ENCODE measurements around the gene EXOSC10. TPM values are rescaled to one million over a fixed set of nuclear protein-coding genes. Genes with fewer than 3 reads are reported as not detected.

The EXOSC10 gene
- polyA plus RNA-seq, 1 donor (not counting 4 experiments of a cell fraction or from before 2014, with no cell fraction given) = 61.2 TPM

DNA sequence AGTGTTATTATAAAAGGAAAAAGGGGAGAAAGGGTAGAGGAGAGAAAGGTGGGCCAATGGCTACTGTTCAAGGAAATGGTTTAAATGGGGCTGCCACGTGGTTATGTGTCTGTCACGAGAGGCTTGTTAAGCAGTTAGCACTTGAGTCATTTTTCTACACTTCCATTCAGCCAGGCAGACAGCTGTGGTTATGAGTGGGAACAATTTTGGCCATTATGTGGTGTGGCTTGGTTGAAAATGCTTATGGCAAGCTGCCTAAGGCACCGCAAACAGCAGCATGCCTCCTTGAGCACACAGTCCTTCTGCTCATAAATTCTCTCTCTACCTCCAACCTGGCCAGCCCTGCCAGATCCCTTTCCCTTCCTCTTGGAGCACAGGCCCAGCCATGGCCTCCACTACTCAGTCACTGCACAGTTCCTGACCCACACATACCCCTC lies 36.7 kb downstream of the EXOSC10 start:
- Histone ChIP-seq H3K9me3 (ENCODE audit: control insufficient read depth, low read depth, low read length) (no peaks in the 10 kb centered on the region), H3K27me3 (ENCODE audit: control insufficient read depth, extremely low read depth, insufficient read depth, low read length) (no peaks in the 10 kb centered on the region), H3K9me1 (ENCODE audit: control insufficient read depth, extremely low read depth, insufficient read depth, low read length) (no peaks in the 10 kb centered on the region), H3K4me2 (ENCODE audit: control insufficient read depth, extremely low read depth, insufficient read depth, low read depth, low read length) (no peak overlapping the region), H3K27ac (ENCODE audit: control insufficient read depth, insufficient read depth, low read length) (no peak overlapping the region), H2AFZ (ENCODE audit: control insufficient read depth, low read length) (no peak overlapping the region), H3K36me3 (ENCODE audit: control insufficient read depth in 2 of 2, extremely low read depth in 1 of 2, insufficient read depth in 2 of 2, low read length in 2 of 2) (peaks cover 15 to 24% of the 10 kb centered on the region in 2 experiments), H3K4me1 (ENCODE audit: control insufficient read depth, extremely low read depth, insufficient read depth, low read length) (peaks cover 15% of the 10 kb centered on the region), H3K79me2 (ENCODE audit: control insufficient read depth, insufficient read depth, low read length) (peaks cover 24% of the 10 kb centered on the region), H4K20me1 (ENCODE audit: control insufficient read depth, extremely low read depth, insufficient read depth, low read length) (no peaks in the 10 kb centered on the region), H3K9ac (ENCODE audit: control insufficient read depth, extremely low read depth, insufficient read depth, low read length) (no peak overlapping the region), H3K4me3 (ENCODE audit: control insufficient read depth in 2 of 3, extremely low read depth in 1 of 3, insufficient read depth in 2 of 3, low read depth in 1 of 3, low read length in 3 of 3) (no peak overlapping the region)
- TF ChIP-seq, protein P1, sequence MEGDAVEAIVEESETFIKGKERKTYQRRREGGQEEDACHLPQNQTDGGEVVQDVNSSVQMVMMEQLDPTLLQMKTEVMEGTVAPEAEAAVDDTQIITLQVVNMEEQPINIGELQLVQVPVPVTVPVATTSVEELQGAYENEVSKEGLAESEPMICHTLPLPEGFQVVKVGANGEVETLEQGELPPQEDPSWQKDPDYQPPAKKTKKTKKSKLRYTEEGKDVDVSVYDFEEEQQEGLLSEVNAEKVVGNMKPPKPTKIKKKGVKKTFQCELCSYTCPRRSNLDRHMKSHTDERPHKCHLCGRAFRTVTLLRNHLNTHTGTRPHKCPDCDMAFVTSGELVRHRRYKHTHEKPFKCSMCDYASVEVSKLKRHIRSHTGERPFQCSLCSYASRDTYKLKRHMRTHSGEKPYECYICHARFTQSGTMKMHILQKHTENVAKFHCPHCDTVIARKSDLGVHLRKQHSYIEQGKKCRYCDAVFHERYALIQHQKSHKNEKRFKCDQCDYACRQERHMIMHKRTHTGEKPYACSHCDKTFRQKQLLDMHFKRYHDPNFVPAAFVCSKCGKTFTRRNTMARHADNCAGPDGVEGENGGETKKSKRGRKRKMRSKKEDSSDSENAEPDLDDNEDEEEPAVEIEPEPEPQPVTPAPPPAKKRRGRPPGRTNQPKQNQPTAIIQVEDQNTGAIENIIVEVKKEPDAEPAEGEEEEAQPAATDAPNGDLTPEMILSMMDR (optimal IDR thresholded peaks at IDR 0.05 in 1 of 3, IDR thresholded peaks at IDR 0.05 in 1 of 3, conservative IDR thresholded peaks at IDR 0.05 in 1 of 3; ENCODE audit: extremely low read depth in 1 of 3, insufficient read depth in 2 of 3, low read length in 3 of 3) = no peak
- no peak for TF ChIP-seq EZH2 (IDR thresholded peaks at IDR 0.05; ENCODE audit: low read length)
- FAIRE-seq (no peak), DNase-seq (ENCODE audit: low read depth, low spot score) (no peak)
- dilution Hi-C loops (cut with MboI; ENCODE audit: extremely low pct_ligation_motif_present, low sequenced_read_pairs) = no loop called here

DNA sequence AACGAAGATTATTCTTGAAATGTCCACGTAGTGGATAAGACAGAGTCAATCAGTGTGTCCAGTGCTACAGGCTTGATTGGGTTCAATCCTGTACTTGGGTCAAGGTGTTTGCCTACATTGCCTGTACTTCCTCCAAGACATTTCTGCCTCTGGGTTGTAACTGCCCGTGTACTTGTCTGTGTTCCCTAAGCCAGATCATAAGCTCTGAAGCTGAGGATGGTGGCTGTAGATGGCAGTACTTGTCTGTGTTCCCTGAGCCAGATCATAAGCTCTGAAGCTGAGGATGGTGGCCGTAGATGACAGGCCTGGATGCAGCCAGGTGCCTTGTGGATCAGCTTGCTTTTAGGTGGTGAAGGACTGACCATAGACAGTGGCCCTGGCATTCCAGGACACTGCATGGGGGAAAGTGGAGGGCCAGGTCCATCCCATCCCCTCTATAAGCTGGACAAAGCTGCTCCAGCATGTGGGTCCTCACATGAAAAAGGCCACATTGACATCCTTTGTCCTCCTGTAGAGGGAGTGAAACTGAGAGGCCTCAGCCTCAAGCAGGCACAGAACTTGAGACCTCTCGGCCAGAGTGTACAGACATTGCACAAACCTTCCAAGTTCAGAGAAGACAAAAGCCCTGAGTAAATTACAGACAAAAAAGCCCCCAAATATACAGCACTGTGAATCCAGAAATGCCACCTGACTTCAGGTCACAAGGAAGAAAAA lies 37.9 kb downstream of the EXOSC10 start:
- Histone ChIP-seq H3K27me3 (ENCODE audit: control insufficient read depth, extremely low read depth, insufficient read depth, low read length) (no peaks in the 10 kb centered on the region), H3K36me3 (ENCODE audit: control insufficient read depth in 2 of 2, extremely low read depth in 1 of 2, insufficient read depth in 2 of 2, low read length in 2 of 2) (peaks cover 10 to 27% of the 10 kb centered on the region in 2 experiments), H3K4me2 (ENCODE audit: control insufficient read depth, extremely low read depth, insufficient read depth, low read depth, low read length) (peak overlapping the region; percentile 86), H2AFZ (ENCODE audit: control insufficient read depth, low read length) (no peak overlapping the region), H4K20me1 (ENCODE audit: control insufficient read depth, extremely low read depth, insufficient read depth, low read length) (no peaks in the 10 kb centered on the region), H3K79me2 (ENCODE audit: control insufficient read depth, insufficient read depth, low read length) (peaks cover 26% of the 10 kb centered on the region), H3K4me1 (ENCODE audit: control insufficient read depth, extremely low read depth, insufficient read depth, low read length) (peaks cover 16% of the 10 kb centered on the region), H3K9me1 (ENCODE audit: control insufficient read depth, extremely low read depth, insufficient read depth, low read length) (no peaks in the 10 kb centered on the region), H3K27ac (ENCODE audit: control insufficient read depth, insufficient read depth, low read length) (no peak overlapping the region), H3K4me3 (ENCODE audit: control insufficient read depth in 2 of 3, extremely low read depth in 1 of 3, insufficient read depth in 2 of 3, low read depth in 1 of 3, low read length in 3 of 3) (no peak overlapping the region), H3K9me3 (ENCODE audit: control insufficient read depth, low read depth, low read length) (no peaks in the 10 kb centered on the region), H3K9ac (ENCODE audit: control insufficient read depth, extremely low read depth, insufficient read depth, low read length) (no peak overlapping the region)
- DNase-seq (ENCODE audit: low read depth, low spot score) = no peak
- TF ChIP-seq EZH2 (IDR thresholded peaks at IDR 0.05; ENCODE audit: low read length) = no peak
- TF ChIP-seq, protein P1 (optimal IDR thresholded peaks at IDR 0.05 in 1 of 3, IDR thresholded peaks at IDR 0.05 in 1 of 3, conservative IDR thresholded peaks at IDR 0.05 in 1 of 3; ENCODE audit: extremely low read depth in 1 of 3, insufficient read depth in 2 of 3, low read length in 3 of 3) = no peak
- dilution Hi-C loops (cut with MboI; ENCODE audit: extremely low pct_ligation_motif_present, low sequenced_read_pairs) = no loop called here
- no peak for FAIRE-seq

All from keratinocyte (primary cell).